ENCODE data around the gene DOCK4.

DNA sequence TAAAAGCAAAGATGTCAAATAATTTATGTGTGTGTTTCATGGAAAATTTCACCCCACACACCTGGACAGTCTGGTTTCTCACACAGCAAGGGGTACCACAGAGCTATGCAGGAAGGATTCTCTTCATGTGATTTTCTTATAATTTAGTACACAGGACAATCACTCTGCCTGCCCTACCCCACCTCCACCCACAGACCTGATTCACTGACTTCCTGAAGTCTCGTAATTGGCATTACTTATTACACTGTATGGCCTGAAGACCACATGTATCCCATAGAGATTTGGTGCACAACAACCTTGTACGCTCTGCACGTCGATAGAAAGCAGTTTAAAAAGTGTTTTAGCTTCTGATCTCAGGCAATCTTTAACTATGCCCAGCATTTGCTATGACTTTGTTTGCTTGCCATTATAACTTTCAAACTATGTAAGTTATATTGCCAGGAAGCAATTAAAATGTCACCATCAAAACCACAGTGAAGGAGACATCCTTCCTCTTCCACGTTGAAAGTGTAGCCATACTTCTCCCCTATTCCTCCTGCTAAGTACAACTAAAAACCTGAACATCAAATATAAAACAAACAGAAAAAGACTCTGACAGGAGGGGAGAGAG lies 364.5 kb downstream of the DOCK4 start:
- TF ChIP-seq, protein P1, sequence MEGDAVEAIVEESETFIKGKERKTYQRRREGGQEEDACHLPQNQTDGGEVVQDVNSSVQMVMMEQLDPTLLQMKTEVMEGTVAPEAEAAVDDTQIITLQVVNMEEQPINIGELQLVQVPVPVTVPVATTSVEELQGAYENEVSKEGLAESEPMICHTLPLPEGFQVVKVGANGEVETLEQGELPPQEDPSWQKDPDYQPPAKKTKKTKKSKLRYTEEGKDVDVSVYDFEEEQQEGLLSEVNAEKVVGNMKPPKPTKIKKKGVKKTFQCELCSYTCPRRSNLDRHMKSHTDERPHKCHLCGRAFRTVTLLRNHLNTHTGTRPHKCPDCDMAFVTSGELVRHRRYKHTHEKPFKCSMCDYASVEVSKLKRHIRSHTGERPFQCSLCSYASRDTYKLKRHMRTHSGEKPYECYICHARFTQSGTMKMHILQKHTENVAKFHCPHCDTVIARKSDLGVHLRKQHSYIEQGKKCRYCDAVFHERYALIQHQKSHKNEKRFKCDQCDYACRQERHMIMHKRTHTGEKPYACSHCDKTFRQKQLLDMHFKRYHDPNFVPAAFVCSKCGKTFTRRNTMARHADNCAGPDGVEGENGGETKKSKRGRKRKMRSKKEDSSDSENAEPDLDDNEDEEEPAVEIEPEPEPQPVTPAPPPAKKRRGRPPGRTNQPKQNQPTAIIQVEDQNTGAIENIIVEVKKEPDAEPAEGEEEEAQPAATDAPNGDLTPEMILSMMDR (optimal IDR thresholded peaks at IDR 0.05 in 1 of 3, IDR thresholded peaks at IDR 0.05 in 1 of 3, conservative IDR thresholded peaks at IDR 0.05 in 1 of 3; ENCODE audit: extremely low read depth in 1 of 3, insufficient read depth in 2 of 3, low read length in 3 of 3): no peak
- no peak for TF ChIP-seq EZH2 (IDR thresholded peaks at IDR 0.05; ENCODE audit: low read length)
